ENCODE measurements around the gene SMC2.

SMC2 gene

DNA sequence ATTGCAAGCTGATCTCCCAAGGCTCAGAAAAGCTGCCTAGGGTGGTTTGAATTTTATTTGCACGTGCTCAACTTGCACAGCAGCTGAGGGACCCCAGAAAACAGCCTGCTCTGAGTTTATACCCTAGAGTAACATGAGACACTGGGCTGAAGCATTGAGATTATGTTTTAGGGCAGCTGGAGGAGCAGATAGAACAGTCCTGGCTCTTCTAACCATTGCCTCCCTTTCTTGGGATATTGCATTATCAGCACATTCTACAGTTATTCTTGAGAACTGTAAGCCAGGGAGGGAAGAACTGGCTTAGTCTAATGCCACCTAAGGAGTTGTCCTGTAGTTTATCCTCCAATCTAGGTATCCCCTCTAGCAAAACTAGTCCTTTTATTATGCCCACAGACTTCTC is 10.3 kb downstream of the SMC2 start:
- no peak for DNase-seq (ENCODE audit: low read depth in 2 of 2, low spot score in 1 of 2)

DNA sequence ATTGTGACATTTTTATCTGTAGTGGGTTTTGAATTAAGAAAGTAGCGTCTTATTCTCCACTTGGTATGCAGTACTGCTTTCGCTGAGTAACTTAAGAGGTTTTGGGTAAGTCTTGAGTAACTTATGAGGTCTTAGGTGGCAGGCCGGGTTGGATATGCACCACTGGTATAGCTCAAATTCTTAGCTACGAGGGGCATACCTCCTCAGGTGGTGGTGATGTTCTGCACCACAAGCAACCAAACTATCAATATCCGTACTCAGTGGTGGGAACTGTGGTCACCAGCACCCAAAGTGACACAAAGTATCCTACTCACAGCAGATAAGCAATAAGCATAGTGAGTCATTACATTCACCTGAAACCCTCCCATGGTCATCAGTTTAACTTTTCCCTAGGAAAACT is 13.7 kb downstream of the SMC2 start:
- no peak for DNase-seq (ENCODE audit: low read depth in 2 of 2, low spot score in 1 of 2)

- DNase-seq (ENCODE audit: low read depth in 2 of 2, low spot score in 1 of 2), result no peak
Observed at GRCh38 chr9:104108315-104108714, 14.2 kb downstream of the SMC2 start.

- no peak for DNase-seq (ENCODE audit: low read depth in 2 of 2, low spot score in 1 of 2)
Observed at GRCh38 chr9:104110509-104110908, 16.4 kb downstream of the SMC2 start.

GRCh38 chr9:104118916-104119315 is 24.8 kb downstream of the SMC2 start:
- DNase-seq (ENCODE audit: low read depth in 2 of 2, low spot score in 1 of 2), result no peak

- no peak for DNase-seq (ENCODE audit: low read depth in 2 of 2, low spot score in 1 of 2)
Observed at GRCh38 chr9:104121022-104121421, 26.9 kb downstream of the SMC2 start.

- no peak for DNase-seq (ENCODE audit: low read depth in 2 of 2, low spot score in 1 of 2)
Observed at GRCh38 chr9:104138243-104138868, 44.2 kb downstream of the SMC2 start.

GRCh38 chr9:104142799-104143549 is 48.9 kb downstream of the SMC2 start:
- DNase-seq (ENCODE audit: low read depth in 2 of 2, low spot score in 1 of 2), result no peak

DNA sequence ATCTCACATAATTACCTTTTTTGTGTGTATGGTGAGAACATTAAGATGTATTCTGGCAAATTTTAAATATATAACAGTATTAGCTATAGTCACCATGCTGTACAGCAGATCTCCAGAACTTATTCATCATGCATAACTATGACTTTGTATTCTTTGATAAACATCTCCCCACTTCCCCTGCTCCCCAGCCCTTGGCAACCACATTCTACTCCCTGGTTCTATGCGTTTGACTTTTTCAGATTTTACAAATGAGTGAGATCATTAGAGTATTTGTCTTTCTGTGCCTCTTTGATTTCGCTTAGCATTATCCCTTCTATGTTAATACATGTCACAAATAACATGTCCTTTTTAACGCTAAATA is 49.4 kb downstream of the SMC2 start:
- no peak for DNase-seq (ENCODE audit: low read depth in 2 of 2, low spot score in 1 of 2)

- no peak for DNase-seq (ENCODE audit: low read depth in 2 of 2, low spot score in 1 of 2)
Observed at GRCh38 chr9:104144336-104144735, 50.2 kb downstream of the SMC2 start.

DNA sequence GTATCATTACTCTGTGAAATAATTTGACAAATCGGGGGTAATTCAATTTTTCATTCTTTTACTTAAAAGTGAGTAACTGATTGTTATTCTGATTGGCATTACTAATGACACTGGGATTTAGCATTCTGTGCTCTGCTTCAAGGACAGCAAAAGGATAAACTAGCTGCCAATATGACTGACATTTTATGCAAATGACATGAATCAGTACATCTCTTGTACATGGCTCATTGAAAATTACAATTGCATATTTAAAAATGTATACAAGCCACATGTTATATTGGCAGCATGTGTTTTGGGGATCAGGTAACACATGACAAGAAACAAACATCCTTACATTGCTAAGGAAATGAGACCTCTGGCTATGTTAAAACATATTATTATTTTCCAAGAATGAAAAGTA is 79.0 kb downstream of the SMC2 start:
- DNase-seq (ENCODE audit: low read depth in 2 of 2, low spot score in 1 of 2), result no peak

- DNase-seq (ENCODE audit: low read depth in 2 of 2, low spot score in 1 of 2), result no peak
Observed at GRCh38 chr9:104177003-104177611, 83.0 kb downstream of the SMC2 start.

DNA sequence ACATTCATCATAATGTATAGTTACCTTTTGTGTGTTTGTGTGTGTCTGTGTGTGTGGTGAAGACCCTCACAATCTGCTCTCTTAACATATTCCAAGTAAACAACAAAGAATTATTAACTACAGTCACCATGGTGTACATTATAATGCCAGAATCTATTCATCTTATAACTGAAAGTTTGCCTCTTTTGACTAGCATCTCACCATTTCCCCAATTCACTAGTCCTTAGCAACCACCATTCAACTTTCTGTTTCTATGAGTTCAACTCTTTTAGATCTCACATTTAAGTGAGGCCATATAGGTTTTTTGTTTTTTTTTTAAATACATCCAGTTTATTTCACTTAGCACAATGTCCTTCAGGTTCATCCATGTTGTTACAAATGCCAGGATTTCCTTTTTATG is 83.6 kb downstream of the SMC2 start:
- DNase-seq (ENCODE audit: low read depth in 2 of 2, low spot score in 1 of 2), result no peak

Data from stimulated activated CD8-positive, alpha-beta memory T cell treated with anti-CD3 and anti-CD28 coated beads, Interleukin-4, amount 100 ng/mL, for 1 hour (primary cell).